ENCODE data around the gene COBL.

GRCh38 chr7:51007551-51008505 lies 308.8 kb downstream of the COBL start:
- TF ChIP-seq EZH2 (IDR thresholded peaks at IDR 0.05; ENCODE audit: insufficient read depth, poor library complexity, severe bottlenecking) (no peak), EZH2phosphoT487 (IDR thresholded peaks at IDR 0.05; ENCODE audit: insufficient read depth, low read depth) (no peak)

Data from GM23248 (cell line).